Measurements from ENCODE around the gene SLC16A11.

DNA sequence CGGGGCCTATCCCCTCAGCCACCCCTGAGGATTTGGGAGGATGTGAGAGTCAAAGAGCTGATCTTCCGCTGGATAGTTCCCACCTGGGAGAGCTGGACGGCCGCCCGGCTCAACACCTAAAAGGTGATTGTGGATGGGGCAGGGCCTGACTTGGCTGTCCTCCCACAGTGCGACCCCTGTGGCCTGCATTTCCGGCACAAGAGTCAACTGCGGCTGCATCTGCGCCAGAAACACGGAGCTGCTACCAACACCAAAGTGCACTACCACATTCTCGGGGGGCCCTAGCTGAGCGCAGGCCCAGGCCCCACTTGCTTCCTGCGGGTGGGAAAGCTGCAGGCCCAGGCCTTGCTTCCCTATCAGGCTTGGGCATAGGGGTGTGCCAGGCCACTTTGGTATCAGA lies 16.6 kb downstream of the SLC16A11 start:
- no peak for TF ChIP-seq POLR2A (IDR thresholded peaks at IDR 0.05)
- no peak for TF ChIP-seq POLR2AphosphoS5 (IDR thresholded peaks at IDR 0.05)
- no peak for TF ChIP-seq CTCF (IDR thresholded peaks at IDR 0.05)

Measured in stomach (tissue), 4 donors.